H9 (cell line): Measurements from ENCODE around the gene SPDL1. TPM values are rescaled to one million over a fixed set of nuclear protein-coding genes. Genes with fewer than 3 reads are reported as not detected.

Source experiments
- DNase-seq: peaks from one replicate; pipeline ENCODE4 v3.0.0-alpha.2; 2017
- H2AFZ ChIP-seq: one replicate; pipeline ENCODE4 v1.6.1; 2013; ENCODE audit warnings: mild to moderate bottlenecking, low read length, control low read depth, moderate library complexity
- H2AK5ac ChIP-seq: 2 replicates; pipeline ENCODE4 v1.6.1; 2013; ENCODE audit warnings: low read length, control low read depth, mixed read lengths; ENCODE audit not compliant: insufficient read length
- H2BK120ac ChIP-seq: one replicate; pipeline ENCODE4 v1.6.1; 2013; ENCODE audit warnings: low read depth, mild to moderate bottlenecking, low read length, control low read depth, inconsistent platforms; ENCODE audit not compliant: poor library complexity, severe bottlenecking
- H2BK12ac ChIP-seq: 2 replicates; pipeline ENCODE4 v1.6.1; 2013; ENCODE audit warnings: low read length, control low read depth, mixed read lengths, low read depth; ENCODE audit not compliant: insufficient read length
- H2BK15ac ChIP-seq: 2 replicates; pipeline ENCODE4 v1.6.1; 2013; ENCODE audit warnings: low read depth, low read length, control low read depth
- H2BK20ac ChIP-seq: one replicate; pipeline ENCODE4 v1.6.1; 2013; ENCODE audit warnings: low read depth, mild to moderate bottlenecking, low read length, control low read depth, inconsistent platforms; ENCODE audit not compliant: poor library complexity, severe bottlenecking
- H2BK5ac ChIP-seq: 2 replicates; pipeline ENCODE4 v1.6.1; 2013; ENCODE audit warnings: low read length, control low read depth, mixed read lengths; ENCODE audit not compliant: insufficient read length
- H3K14ac ChIP-seq: 2 replicates; pipeline ENCODE4 v1.6.1; 2013; ENCODE audit warnings: low read length, control low read depth; ENCODE audit not compliant: insufficient read depth
- H3K18ac ChIP-seq: 2 replicates; pipeline ENCODE4 v1.6.1; 2013; ENCODE audit warnings: low read depth, mild to moderate bottlenecking, mixed read lengths, low read length, control low read depth; ENCODE audit not compliant: insufficient read length
- H3K23ac ChIP-seq: 2 replicates; pipeline ENCODE4 v1.6.1; 2013; ENCODE audit warnings: low read length, control low read depth, mixed read lengths, low read depth; ENCODE audit not compliant: insufficient read length
- H3K23me2 ChIP-seq: 2 replicates; pipeline ENCODE4 v1.6.1; 2013; ENCODE audit warnings: low read depth, mild to moderate bottlenecking, mixed read lengths, low read length, control low read depth; ENCODE audit not compliant: insufficient read length, poor library complexity, severe bottlenecking
- H3K27ac ChIP-seq: 2 replicates; pipeline ENCODE4 v1.5.1; 2013; ENCODE audit warnings: low read length, control low read depth, mixed read lengths, low read depth; ENCODE audit not compliant: insufficient read length
- H3K27me3 ChIP-seq: 2 replicates; pipeline ENCODE4 v1.6.1; 2013; ENCODE audit warnings: low read length, control low read depth, inconsistent platforms; ENCODE audit not compliant: insufficient read depth
- H3K4ac ChIP-seq: 2 replicates; pipeline ENCODE4 v1.6.1; 2013; ENCODE audit warnings: low read depth, mild to moderate bottlenecking, control low read depth, inconsistent platforms, low read length, moderate library complexity
- H3K4me1 ChIP-seq: 2 replicates; pipeline ENCODE4 v1.6.1; 2013; ENCODE audit warnings: low read length, control low read depth, inconsistent platforms; ENCODE audit not compliant: insufficient read depth
- H3K4me2 ChIP-seq: 2 replicates; pipeline ENCODE4 v1.6.1; 2013; ENCODE audit warnings: low read length, control low read depth, mixed read lengths; ENCODE audit not compliant: insufficient read length, insufficient read depth
- H3K56ac ChIP-seq: 2 replicates; pipeline ENCODE4 v1.6.1; 2013; ENCODE audit warnings: low read depth, mild to moderate bottlenecking, mixed read lengths, low read length, control low read depth; ENCODE audit not compliant: insufficient read length
- H3K79me1 ChIP-seq: 2 replicates; pipeline ENCODE4 v1.6.1; 2013; ENCODE audit warnings: low read depth, mild to moderate bottlenecking, moderate library complexity, low read length, control low read depth, inconsistent platforms; ENCODE audit not compliant: insufficient read depth, poor library complexity, severe bottlenecking
- H3K79me2 ChIP-seq: 2 replicates; pipeline ENCODE4 v1.6.1; 2013; ENCODE audit warnings: low read length, control low read depth, inconsistent platforms; ENCODE audit not compliant: insufficient read depth
- H3K9ac ChIP-seq: 2 replicates; pipeline ENCODE4 v1.6.1; 2013; ENCODE audit warnings: low read length, control low read depth, mixed read lengths; ENCODE audit not compliant: insufficient read length; ENCODE audit errors: extremely low read depth
- H3K9me3 ChIP-seq: one replicate; pipeline ENCODE4 v1.6.1; 2013; ENCODE audit warnings: low read depth, low read length, inconsistent platforms; ENCODE audit not compliant: control insufficient read depth
- H3T11ph ChIP-seq: one replicate; pipeline ENCODE4 v1.6.1; 2013; ENCODE audit warnings: mild to moderate bottlenecking, low read length, control low read depth, inconsistent platforms
- H4K20me1 ChIP-seq: one replicate; pipeline ENCODE4 v1.6.1; 2013; ENCODE audit not compliant: control insufficient read depth, insufficient read length, insufficient read depth
- H4K5ac ChIP-seq: 2 replicates; pipeline ENCODE4 v1.6.1; 2013; ENCODE audit warnings: low read depth, mild to moderate bottlenecking, mixed read lengths, low read length, control low read depth; ENCODE audit not compliant: insufficient read length
- H4K8ac ChIP-seq: replicated peaks from 2 replicates; pipeline ENCODE4 v1.6.1; 2013; ENCODE audit warnings: low read length, control low read depth, mixed read lengths, low read depth; ENCODE audit not compliant: insufficient read length
- H4K91ac ChIP-seq: 2 replicates; pipeline ENCODE4 v1.6.1; 2013; ENCODE audit warnings: low read depth, mild to moderate bottlenecking, moderate library complexity, mixed read lengths, low read length, control low read depth; ENCODE audit not compliant: insufficient read length
- H3K27ac Mint-ChIP-seq, 3 experiments: 2 replicates in 2 of 3; 3 replicates in 1 of 3; pipeline ENCODE4 v1.8.0; 2020 to 2021; ENCODE audit warnings: mixed read lengths in 3 of 3, mild to moderate bottlenecking in 1 of 3, moderate library complexity in 1 of 3
- H3K27me3 Mint-ChIP-seq: 2 replicates; pipeline ENCODE4 v1.8.0; 2021; ENCODE audit warnings: low read depth, mild to moderate bottlenecking, moderate library complexity, mixed read lengths
- H3K36me3 Mint-ChIP-seq, 3 experiments: 2 replicates in 2 of 3; 3 replicates in 1 of 3; pipeline ENCODE4 v1.8.0; 2020 to 2021; ENCODE audit warnings: low read depth in 3 of 3, mixed read lengths in 3 of 3; ENCODE audit not compliant: insufficient read depth in 1 of 3
- H3K4me1 Mint-ChIP-seq, 2 experiments: 2 replicates each; pipeline ENCODE4 v1.8.0; 2020; ENCODE audit warnings: mixed read lengths in 2 of 2
- H3K4me3 Mint-ChIP-seq, 2 experiments: 2 replicates in 1 of 2; 3 replicates in 1 of 2; pipeline ENCODE4 v1.8.0; 2020 to 2021; ENCODE audit warnings: mild to moderate bottlenecking in 2 of 2, mixed read lengths in 2 of 2, moderate library complexity in 1 of 2
- H3K9me3 Mint-ChIP-seq, 2 experiments: 2 replicates in 1 of 2; 3 replicates in 1 of 2; pipeline ENCODE4 v1.8.0; 2020; ENCODE audit warnings: mild to moderate bottlenecking in 2 of 2, mixed read lengths in 2 of 2, moderate library complexity in 1 of 2
- WGBS: extraction: QIAGEN DNeasy Blood & Tissue Kit; methylation state at CpG from one replicate; pipeline ENCODE4 v1.1.7; 2013; ENCODE audit warnings: missing lambda C conversion rate, low lambda C conversion rate, mixed read lengths; ENCODE audit not compliant: insufficient read length; ENCODE audit errors: extremely low coverage; 5-methylcytosine and 5-hydroxymethylcytosine counted together
- total RNA-seq: library from RNA; stranded (reverse); gene quantifications from 2 replicates; pipeline ENCODE4 v1.2.1, GENCODE V29; 2021
- TF ChIP-seq, protein P1 (sequence below): fragments of 200-600 bp; sonication (generic); conservative IDR thresholded peaks from 3 replicates; pipeline ENCODE4 v1.8.0; 2021; ENCODE audit warnings: antibody characterized with exemption, mild to moderate bottlenecking

Gene SPDL1
- total RNA-seq, 1 experiment from 2014 or later: 49.4 TPM

DNA sequence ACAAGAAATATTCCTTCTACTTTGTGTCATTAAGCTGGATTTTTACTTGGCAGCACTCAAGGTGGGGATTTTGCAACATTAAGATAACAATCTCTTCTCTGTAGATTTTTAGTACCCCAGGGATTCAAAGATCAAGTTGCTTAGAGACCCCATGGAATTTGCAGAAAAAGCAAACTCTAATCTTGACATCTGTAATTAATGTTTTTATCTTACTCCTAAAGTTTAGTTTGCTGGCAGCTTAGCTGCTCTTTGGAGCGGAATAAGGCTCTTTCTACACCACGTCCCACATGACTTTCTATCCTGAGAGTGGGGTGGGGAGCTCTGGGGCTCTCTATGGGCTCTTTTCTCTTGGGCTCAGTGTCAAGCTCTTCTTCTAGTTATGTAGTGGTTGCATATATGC is 21.7 kb upstream of the SPDL1 start:
- Histone ChIP-seq H3K23ac (no peak overlapping the region), H3K18ac (no peak overlapping the region), H2BK120ac (no peak overlapping the region), H3K9me3 (no peaks in the 10 kb centered on the region), H3K4me1 (0 out of 2 replicates have a peak, but pooled peaks cover 1% of the 10 kb centered on the region), H2BK5ac (no peak overlapping the region), H2BK15ac (no peak overlapping the region), H3K4me2 (no peak overlapping the region), H2AK5ac (no peak overlapping the region), H4K91ac (no peak overlapping the region), H3K23me2 (no peaks in the 10 kb centered on the region), H3K9ac (no peak overlapping the region), H3K79me1 (no peaks in the 10 kb centered on the region), H3K56ac (no peak overlapping the region), H3K27me3 (no peaks in the 10 kb centered on the region), H3K4ac (no peak overlapping the region), H2BK20ac (no peak overlapping the region), H4K20me1 (no peaks in the 10 kb centered on the region), H4K8ac (no peak overlapping the region), H3T11ph (no peak overlapping the region), H3K14ac (no peak overlapping the region), H3K27ac (no peak overlapping the region), H3K79me2 (no peaks in the 10 kb centered on the region), H2AFZ (no peak overlapping the region), H2BK12ac (no peak overlapping the region), H4K5ac (no peak overlapping the region)
- peaks cover 2% of the 10 kb centered on the region in 2 experiments; a peak in 3 of 4 replicates for H3K4me1 Mint-ChIP-seq
- no peak overlapping the region for H3K4me3 Mint-ChIP-seq
- TF ChIP-seq, protein P1, sequence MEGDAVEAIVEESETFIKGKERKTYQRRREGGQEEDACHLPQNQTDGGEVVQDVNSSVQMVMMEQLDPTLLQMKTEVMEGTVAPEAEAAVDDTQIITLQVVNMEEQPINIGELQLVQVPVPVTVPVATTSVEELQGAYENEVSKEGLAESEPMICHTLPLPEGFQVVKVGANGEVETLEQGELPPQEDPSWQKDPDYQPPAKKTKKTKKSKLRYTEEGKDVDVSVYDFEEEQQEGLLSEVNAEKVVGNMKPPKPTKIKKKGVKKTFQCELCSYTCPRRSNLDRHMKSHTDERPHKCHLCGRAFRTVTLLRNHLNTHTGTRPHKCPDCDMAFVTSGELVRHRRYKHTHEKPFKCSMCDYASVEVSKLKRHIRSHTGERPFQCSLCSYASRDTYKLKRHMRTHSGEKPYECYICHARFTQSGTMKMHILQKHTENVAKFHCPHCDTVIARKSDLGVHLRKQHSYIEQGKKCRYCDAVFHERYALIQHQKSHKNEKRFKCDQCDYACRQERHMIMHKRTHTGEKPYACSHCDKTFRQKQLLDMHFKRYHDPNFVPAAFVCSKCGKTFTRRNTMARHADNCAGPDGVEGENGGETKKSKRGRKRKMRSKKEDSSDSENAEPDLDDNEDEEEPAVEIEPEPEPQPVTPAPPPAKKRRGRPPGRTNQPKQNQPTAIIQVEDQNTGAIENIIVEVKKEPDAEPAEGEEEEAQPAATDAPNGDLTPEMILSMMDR: no peak
- H3K27ac Mint-ChIP-seq: no peak overlapping the region
- no CpG with 5 or more reads among the region's 2 CpGs for WGBS
- peaks cover 0 to 6% (median 2%) of the 10 kb centered on the region in 3 experiments; a peak in 5 of 7 replicates for H3K36me3 Mint-ChIP-seq
- no peak for DNase-seq
- peaks cover 16 to 20% of the 10 kb centered on the region in 2 experiments for H3K9me3 Mint-ChIP-seq
- H3K27me3 Mint-ChIP-seq: peaks cover 15% of the 10 kb centered on the region
